Measurements from ENCODE around the gene CLEC11A. TPM values are rescaled to one million over a fixed set of nuclear protein-coding genes. Genes with fewer than 3 reads are reported as not detected.

Gene CLEC11A
- total RNA-seq, 1 donor, result 23.5 TPM

DNA sequence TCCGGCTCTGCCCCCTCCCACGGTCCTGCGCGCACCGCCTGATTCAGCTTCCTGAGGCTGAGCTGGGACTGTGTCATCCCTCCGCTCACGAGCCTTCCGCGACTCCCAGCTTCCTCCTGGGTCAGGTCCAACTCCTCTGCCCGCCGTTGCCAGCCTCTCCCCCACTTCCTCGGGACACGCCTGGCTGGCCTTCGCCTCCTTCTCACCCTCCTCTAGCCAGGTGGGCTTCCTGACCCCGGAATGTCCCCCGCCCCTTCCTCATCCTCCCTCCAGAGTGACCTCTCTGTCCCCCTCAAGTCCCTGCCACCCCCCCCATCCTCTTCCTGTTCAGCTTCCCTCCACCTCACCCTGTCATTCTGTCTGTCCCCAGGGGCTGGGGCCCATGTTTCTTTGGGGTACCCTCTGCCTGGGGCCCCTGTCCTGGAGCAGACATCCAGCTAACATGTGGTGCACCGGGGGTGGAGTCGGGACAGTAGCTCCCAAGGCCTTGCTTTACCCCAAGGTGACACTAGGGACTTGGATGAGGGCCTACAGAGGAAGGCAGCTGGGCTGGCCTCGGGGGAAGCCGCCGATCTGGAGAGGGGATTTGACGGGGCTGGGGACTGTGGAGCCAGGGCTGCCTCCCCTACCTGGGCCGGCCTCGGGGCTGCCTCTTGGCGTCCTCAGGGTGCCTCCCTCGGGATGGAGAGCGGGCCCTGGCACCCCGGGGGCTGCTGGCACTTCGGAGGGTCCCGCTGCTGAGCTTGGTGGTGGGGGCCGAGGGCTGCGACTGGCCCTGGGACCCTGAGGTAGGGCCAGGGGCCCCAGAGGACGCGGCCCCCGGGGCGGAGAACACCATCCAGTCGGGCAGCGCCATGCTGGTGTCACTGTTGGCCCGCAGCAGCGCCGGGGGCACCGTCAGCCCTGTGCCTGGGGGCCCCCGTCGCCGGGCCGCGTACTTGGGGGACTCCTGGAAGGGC is 20.0 kb upstream of the CLEC11A start:
- Histone ChIP-seq H4K20me1 (ENCODE audit: insufficient read depth, low read length) (no peaks in the 10 kb centered on the region), H3K27me3 (ENCODE audit: insufficient read depth, low read length) (no peaks in the 10 kb centered on the region), H2AFZ (ENCODE audit: low read length) (no peak overlapping the region), H3K79me2 (ENCODE audit: insufficient read depth, low read length) (no peaks in the 10 kb centered on the region), H3K4me1 (ENCODE audit: insufficient read depth, low read length) (no peaks in the 10 kb centered on the region), H3K4me3 (ENCODE audit: insufficient read depth, low read length) (no peak overlapping the region), H3K9me3 (ENCODE audit: low read depth, low read length) (no peaks in the 10 kb centered on the region), H3K27ac (ENCODE audit: low read depth, low read length) (no peak overlapping the region), H3K36me3 (ENCODE audit: insufficient read depth, low read length) (no peaks in the 10 kb centered on the region), H3K4me2 (ENCODE audit: insufficient read depth, low read length) (peak overlapping the region; percentile 18)
- DNase-seq (ENCODE audit: insufficient read length, low spot score, missing footprints), result peak; percentile 97
- TF ChIP-seq, protein P1, sequence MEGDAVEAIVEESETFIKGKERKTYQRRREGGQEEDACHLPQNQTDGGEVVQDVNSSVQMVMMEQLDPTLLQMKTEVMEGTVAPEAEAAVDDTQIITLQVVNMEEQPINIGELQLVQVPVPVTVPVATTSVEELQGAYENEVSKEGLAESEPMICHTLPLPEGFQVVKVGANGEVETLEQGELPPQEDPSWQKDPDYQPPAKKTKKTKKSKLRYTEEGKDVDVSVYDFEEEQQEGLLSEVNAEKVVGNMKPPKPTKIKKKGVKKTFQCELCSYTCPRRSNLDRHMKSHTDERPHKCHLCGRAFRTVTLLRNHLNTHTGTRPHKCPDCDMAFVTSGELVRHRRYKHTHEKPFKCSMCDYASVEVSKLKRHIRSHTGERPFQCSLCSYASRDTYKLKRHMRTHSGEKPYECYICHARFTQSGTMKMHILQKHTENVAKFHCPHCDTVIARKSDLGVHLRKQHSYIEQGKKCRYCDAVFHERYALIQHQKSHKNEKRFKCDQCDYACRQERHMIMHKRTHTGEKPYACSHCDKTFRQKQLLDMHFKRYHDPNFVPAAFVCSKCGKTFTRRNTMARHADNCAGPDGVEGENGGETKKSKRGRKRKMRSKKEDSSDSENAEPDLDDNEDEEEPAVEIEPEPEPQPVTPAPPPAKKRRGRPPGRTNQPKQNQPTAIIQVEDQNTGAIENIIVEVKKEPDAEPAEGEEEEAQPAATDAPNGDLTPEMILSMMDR (IDR thresholded peaks at IDR 0.05; ENCODE audit: extremely low read depth, low read depth, low read length), result no peak

DNA sequence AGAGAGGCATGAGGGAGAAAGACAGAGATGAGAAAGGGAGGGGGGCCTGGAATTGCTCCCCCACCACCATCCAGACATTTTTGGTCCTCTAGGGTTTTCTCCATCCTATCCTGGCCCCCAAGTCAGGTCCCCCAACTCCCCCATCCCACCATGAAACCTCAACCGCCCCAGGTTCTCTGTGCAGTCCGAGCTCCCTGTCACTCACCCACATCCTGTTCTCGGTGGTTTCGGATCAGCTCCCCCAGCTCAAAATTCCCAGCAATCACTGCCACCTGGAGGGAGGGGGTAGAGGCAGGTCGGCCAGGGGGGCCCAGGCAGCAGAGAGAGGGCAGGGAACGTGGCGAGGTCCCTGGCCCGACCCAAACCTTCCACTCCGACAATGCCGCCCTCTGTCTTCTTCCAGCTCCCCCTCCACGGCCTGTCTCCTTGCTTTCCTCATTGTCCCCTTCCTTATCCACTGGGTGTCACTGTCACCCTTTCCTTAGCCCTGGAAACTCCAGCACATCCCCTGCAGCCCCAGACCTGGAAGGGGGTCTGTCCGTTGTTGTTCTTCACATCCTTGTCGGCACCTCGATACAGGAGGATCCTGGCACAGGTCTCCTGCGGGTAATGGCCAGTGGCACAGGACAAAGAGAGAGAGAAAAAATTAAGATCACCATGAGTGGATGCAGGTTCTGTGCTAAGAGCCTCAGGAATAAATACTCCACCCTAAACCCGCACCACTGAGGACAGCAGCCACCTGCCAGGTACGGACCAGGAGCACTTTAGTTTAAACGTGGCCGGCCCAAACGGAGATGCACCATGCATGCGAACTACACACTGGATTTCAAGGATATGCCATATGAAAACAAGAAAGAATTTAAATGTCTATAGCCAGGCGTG is 19.0 kb upstream of the CLEC11A start:
- TF ChIP-seq, protein P1 (IDR thresholded peaks at IDR 0.05; ENCODE audit: extremely low read depth, low read depth, low read length), result peak; percentile 10
- no peak overlapping the region for H3K27ac ChIP-seq (ENCODE audit: low read depth, low read length)
- H3K9me3 ChIP-seq (ENCODE audit: low read depth, low read length), result no peaks in the 10 kb centered on the region
- no peaks in the 10 kb centered on the region for H3K36me3 ChIP-seq (ENCODE audit: insufficient read depth, low read length)
- no peak overlapping the region for H2AFZ ChIP-seq (ENCODE audit: low read length)
- no peaks in the 10 kb centered on the region for H3K27me3 ChIP-seq (ENCODE audit: insufficient read depth, low read length)
- H3K79me2 ChIP-seq (ENCODE audit: insufficient read depth, low read length), result no peaks in the 10 kb centered on the region
- H4K20me1 ChIP-seq (ENCODE audit: insufficient read depth, low read length), result no peaks in the 10 kb centered on the region
- no peak for DNase-seq (ENCODE audit: insufficient read length, low spot score, missing footprints)
- no peak overlapping the region for H3K4me2 ChIP-seq (ENCODE audit: insufficient read depth, low read length)
- no peak overlapping the region for H3K4me3 ChIP-seq (ENCODE audit: insufficient read depth, low read length)
- H3K4me1 ChIP-seq (ENCODE audit: insufficient read depth, low read length), result no peaks in the 10 kb centered on the region

DNA sequence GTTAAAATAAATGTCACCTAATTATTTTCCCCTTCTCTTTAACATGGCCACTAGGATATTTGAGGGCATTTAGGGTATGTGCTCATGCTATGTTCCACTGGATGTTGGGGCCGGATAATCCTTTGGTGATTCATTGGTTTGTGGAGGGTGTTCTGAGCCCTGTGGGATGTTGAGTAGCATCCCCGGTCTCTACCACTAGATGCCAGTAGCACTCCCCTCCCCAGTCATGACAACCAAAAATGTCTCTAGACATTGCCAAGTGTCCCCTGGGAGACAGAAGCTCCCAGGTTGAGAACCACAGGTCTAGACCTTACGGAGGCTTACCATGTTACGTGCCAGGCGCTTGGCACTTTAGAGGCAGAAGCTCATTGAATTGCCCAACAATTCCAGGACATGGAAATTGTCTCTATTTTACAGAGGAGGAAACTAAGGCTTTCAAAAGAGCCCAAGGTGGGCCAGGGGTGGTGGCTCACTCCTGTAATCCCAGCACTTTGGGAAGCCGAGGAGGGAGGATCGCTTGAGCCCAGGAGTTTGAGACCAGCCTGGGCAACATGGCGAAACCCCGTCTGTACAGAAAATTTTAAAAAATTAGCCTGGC is 17.6 kb upstream of the CLEC11A start:
- no peaks in the 10 kb centered on the region for H3K79me2 ChIP-seq (ENCODE audit: insufficient read depth, low read length)
- TF ChIP-seq, protein P1 (IDR thresholded peaks at IDR 0.05; ENCODE audit: extremely low read depth, low read depth, low read length), result peak; percentile 92
- no peak overlapping the region for H3K27ac ChIP-seq (ENCODE audit: low read depth, low read length)
- no peaks in the 10 kb centered on the region for H3K4me1 ChIP-seq (ENCODE audit: insufficient read depth, low read length)
- no peaks in the 10 kb centered on the region for H3K9me3 ChIP-seq (ENCODE audit: low read depth, low read length)
- H3K4me2 ChIP-seq (ENCODE audit: insufficient read depth, low read length), result no peak overlapping the region
- H4K20me1 ChIP-seq (ENCODE audit: insufficient read depth, low read length), result no peaks in the 10 kb centered on the region
- no peak overlapping the region for H3K4me3 ChIP-seq (ENCODE audit: insufficient read depth, low read length)
- DNase-seq (ENCODE audit: insufficient read length, low spot score, missing footprints), result peak; percentile 99
- H3K36me3 ChIP-seq (ENCODE audit: insufficient read depth, low read length), result no peaks in the 10 kb centered on the region
- H3K27me3 ChIP-seq (ENCODE audit: insufficient read depth, low read length), result no peaks in the 10 kb centered on the region
- no peak overlapping the region for H2AFZ ChIP-seq (ENCODE audit: low read length)
